SK-N-MC (cell line): Measurements from ENCODE around the gene HBE1.

Experiments
- EZH2 ChIP-seq: fragments of 200-600 bp; sonication (generic); IDR thresholded peaks from one replicate; pipeline ENCODE4 v1.6.1; 2017; ENCODE audit warnings: antibody characterized with exemption
- FOXP2 ChIP-seq: optimal IDR thresholded peaks from 2 replicates; pipeline ENCODE3; 2011; ENCODE audit warnings: mild to moderate bottlenecking, moderate library complexity; ENCODE audit not compliant: insufficient read depth; ENCODE audit errors: extremely low read length, control extremely low read depth
- POLR2AphosphoS5 ChIP-seq: IDR thresholded peaks from 2 replicates; pipeline ENCODE4 v1.6.1; 2012; ENCODE audit warnings: mild to moderate bottlenecking, low read depth, low read length, borderline replicate concordance

- TF ChIP-seq POLR2AphosphoS5: no peak
- TF ChIP-seq EZH2: no peak
- no peak for TF ChIP-seq FOXP2
Observed at GRCh38 chr11:5242933-5243815, 26.6 kb downstream of the HBE1 start.
